H1 (cell line): ENCODE data around the gene MDM4. TPM values are rescaled to one million over a fixed set of nuclear protein-coding genes. Genes with fewer than 3 reads are reported as not detected.
A peak's percentile ranks its signal among the peaks of the same experiment; 100 is the strongest.

ENCODE experiments used
- BCL11A ChIP-seq, 2 experiments: IDR thresholded peaks; one replicate each; pipeline ENCODE4 v1.6.1; 2011; ENCODE audit warnings: low read depth in 2 of 2, low read length in 2 of 2, mild to moderate bottlenecking in 2 of 2
- CHD7 ChIP-seq: fragments of 300-600 bp; sonication (generic); IDR thresholded peaks from 2 replicates; pipeline ENCODE4 v1.7.1; 2012; ENCODE audit warnings: low read length, moderate library complexity, mild to moderate bottlenecking, inconsistent platforms; ENCODE audit not compliant: insufficient replicate concordance
- EGR1 ChIP-seq: IDR thresholded peaks from 2 replicates; pipeline ENCODE4 v1.6.1; 2011; ENCODE audit warnings: low read depth, low read length, borderline replicate concordance
- EP300 ChIP-seq, 2 experiments: IDR thresholded peaks; 1 replicate in 1 of 2; 2 replicates in 1 of 2; pipeline ENCODE4 v1.6.1; 2011 to 2012; ENCODE audit warnings: low read depth in 2 of 2, low read length in 2 of 2, mild to moderate bottlenecking in 2 of 2, borderline replicate concordance in 1 of 2, inconsistent platforms in 1 of 2, moderate library complexity in 1 of 2
- GABPA ChIP-seq: IDR thresholded peaks from 2 replicates; pipeline ENCODE4 v1.6.1; 2011; ENCODE audit warnings: mild to moderate bottlenecking, low read length, moderate library complexity, borderline replicate concordance; ENCODE audit not compliant: insufficient read depth
- GTF2F1 ChIP-seq: IDR thresholded peaks from 2 replicates; pipeline ENCODE4 v1.6.1; 2012; ENCODE audit warnings: low read depth, low read length, improper control_type of control experiment, borderline replicate concordance
- KDM5A ChIP-seq: fragments of 200-600 bp; IDR thresholded peaks from 2 replicates; pipeline ENCODE4 v1.7.1; 2012; ENCODE audit warnings: mild to moderate bottlenecking, low read length, inconsistent platforms, mixed read lengths
- POLR2AphosphoS5 ChIP-seq: IDR thresholded peaks from 2 replicates; pipeline ENCODE4 v1.6.1; 2011; ENCODE audit warnings: low read depth, low read length
- SAP30 ChIP-seq: fragments of 300-600 bp; sonication (generic); IDR thresholded peaks from 2 replicates; pipeline ENCODE4 v1.7.1; 2012; ENCODE audit warnings: low read length, moderate library complexity, mild to moderate bottlenecking, inconsistent platforms; ENCODE audit not compliant: insufficient read depth, insufficient replicate concordance
- YY1 ChIP-seq: IDR thresholded peaks from 2 replicates; pipeline ENCODE4 v1.6.1; 2011; ENCODE audit warnings: low read depth, mild to moderate bottlenecking, low read length
- polyA plus RNA-seq, 7 experiments: library from polyadenylated mRNA; depleted of rRNA in 3 of 7; stranded (reverse) in 5 of 7; unstranded in 2 of 7; fragments of >200 nt in 5 of 7; fragments of 200-250 nt in 2 of 7; gene quantifications; 1 replicate in 5 of 7; 2 replicates in 1 of 7; 4 replicates in 1 of 7; pipeline versions ENCODE4 v1.2.1 to v1.2.3, GENCODE V29; 2011 to 2013; ENCODE audit warnings: missing spikeins in 2 of 7, mixed read lengths in 2 of 7
- total RNA-seq: library from RNA; stranded (reverse); fragmentation: NEBNext Ultra II Directional; extraction: Animal tissue kit (Norgen Biotek cat#: 25700); gene quantifications from 2 replicates; pipeline ENCODE4 v1.2.1, GENCODE V29; 2021

MDM4 gene
- total and polyA plus RNA-seq, 2 of the 8 experiments (the other 6 are each of a cell fraction or from before 2014, with no cell fraction given) = 10.8 to 84.9 TPM

DNA sequence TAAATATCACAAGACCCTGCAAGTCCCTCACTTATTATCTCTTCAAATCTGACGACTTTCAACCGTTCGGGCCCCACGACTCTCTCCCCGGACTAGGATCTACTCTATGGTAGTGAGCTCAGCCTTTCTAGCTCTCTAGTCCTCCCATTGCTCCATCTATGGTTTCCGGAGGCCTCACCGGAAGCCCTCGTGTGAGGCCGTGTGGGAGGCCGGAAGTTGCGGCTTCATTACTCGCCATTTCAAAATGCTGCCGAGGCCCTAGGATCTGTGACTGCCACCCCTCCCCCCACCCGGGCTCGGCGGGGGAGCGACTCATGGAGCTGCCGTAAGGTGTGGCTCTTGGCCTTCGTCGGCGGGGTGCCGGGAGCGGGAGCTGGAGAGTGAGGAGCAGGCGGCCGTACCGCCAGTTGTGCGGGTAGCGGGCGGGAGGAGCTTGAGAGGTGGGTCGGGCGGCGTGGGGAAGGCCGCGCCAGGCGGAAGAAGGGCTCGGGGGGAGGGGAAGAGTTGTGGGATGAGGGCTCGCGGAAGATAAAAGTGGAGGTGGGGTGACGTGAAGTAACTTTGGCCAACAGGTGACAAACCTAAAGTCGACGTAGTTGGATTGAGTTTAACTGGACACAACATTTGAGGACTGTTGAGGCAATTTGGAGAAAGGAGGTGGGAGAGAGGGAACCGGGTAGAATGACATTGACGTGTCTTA lies at the start of gene MDM4 (continued):
- peak in 1 of 2 experiments; percentile 68; a peak in 2 of 3 replicates for TF ChIP-seq EP300 (IDR thresholded peaks at IDR 0.05; ENCODE audit: borderline replicate concordance in 1 of 2, low read depth in 2 of 2, low read length in 2 of 2)
- TF ChIP-seq GABPA = peak; percentile 93
- no peak for TF ChIP-seq BCL11A (IDR thresholded peaks at IDR 0.05; ENCODE audit: low read depth in 2 of 2, low read length in 2 of 2)
- TF ChIP-seq YY1 = peak; percentile 77; the same call in 1 of the 2 replicates
- no peak for TF ChIP-seq SAP30
- peak; percentile 76 for TF ChIP-seq POLR2AphosphoS5
- peak; percentile 42 for TF ChIP-seq CHD7
- peak; percentile 64 for TF ChIP-seq EGR1
- TF ChIP-seq GTF2F1 = 0 out of 2 replicates have a peak, but pooled peaks have one; percentile 1
- peak; percentile 21; the same call in 1 of the 2 replicates for TF ChIP-seq KDM5A
